ENCODE data around the gene FAXC.
"Not testable (repeated sequence)": the region's sequence is repeated elsewhere in the genome, so short reads cannot be mapped to it uniquely, and the experiment has no call there.

FAXC gene

DNA sequence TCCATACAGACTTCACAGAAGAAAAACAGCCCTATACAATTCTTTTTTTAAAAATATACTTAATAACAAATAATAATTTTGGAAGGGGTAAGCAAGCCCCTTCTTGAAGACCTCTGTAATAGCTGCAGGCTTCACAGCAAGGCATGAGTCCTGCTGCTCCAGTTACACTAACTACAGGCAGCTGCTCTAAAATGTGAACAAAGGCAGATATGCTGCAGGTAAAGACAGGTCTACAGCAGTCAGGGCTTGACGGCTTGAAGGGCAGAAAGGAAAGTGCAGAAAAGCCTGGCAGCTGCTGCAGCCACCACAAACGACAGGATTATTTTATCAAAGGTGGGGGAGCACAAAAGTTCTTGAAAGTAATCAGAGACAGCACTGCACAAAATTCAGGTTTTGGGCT is 11.3 kb downstream of the FAXC start:
- DNase-seq, result no peak

DNA sequence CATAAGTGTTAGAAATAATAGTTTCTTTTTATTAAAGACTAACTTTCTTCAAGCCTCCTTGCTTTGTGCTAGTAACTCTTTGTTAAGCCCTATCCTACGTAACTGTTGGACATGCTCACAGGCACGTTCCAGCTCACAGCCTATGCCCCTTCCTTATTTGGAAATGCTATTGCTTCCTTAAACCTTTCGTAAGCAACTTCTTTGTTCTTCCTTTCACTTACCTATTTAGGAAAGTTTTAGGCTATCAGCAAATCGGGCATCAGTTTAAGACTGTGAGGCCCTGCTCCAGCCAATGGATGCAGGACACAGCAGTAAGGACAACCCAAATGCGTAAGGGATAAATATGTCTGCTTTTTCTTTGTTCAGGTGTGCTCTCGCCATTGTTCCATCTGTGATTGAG is 14.2 kb downstream of the FAXC start:
- not testable (repeated sequence) for DNase-seq

DNA sequence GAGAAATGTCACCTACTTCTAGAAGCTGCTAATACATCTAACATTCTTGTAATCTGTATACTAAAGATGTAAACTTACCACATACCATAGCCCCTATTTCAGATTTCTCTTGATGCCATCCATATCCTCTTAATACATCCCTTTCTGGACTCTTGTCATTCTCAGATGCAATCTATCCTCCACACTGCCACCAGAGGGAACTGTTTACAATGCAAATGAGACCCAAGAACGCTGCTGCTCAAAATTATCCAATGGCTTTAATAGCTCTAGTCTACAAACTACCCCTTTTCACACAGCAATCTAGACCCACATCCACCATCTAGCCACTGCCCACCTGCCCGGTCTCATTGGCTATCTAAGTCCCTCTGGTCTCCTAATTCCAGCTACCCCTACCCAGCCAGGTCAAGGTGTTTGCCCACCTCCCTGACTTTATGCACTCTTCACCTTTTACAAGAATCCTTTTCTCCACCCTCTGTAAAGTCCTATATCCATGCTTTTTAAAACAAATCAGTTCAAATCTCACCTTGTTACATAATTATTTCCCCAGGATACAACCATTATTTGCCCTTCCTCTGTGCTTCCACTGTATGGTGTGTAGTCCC is 14.8 kb downstream of the FAXC start:
- peak; percentile 58 for DNase-seq

- no peak for DNase-seq
Observed at GRCh38 chr6:99333068-99333467, 16.4 kb downstream of the FAXC start.

DNA sequence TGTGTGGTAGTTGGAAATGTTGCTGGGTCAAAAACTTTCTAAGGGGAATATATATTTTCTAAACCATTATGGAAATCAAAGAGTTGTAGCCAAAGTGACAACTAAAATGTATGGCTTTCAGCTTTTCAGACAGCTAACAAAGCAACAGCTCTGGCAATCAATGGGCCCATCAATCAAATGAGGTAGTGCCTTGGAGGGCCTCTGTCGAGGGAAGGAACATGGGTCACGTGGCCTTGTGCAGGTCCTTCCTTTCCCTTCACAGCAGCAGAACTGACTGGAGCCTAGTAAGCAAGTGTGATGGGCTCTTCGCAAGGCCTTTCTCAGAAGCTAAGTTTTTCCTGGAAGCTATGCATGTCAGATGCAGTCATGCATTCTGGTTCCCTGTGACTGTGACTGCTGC is 17.9 kb downstream of the FAXC start:
- DNase-seq, result no peak

GRCh38 chr6:99330159-99330558 is 19.3 kb downstream of the FAXC start:
- peak; percentile 40 for DNase-seq

DNA sequence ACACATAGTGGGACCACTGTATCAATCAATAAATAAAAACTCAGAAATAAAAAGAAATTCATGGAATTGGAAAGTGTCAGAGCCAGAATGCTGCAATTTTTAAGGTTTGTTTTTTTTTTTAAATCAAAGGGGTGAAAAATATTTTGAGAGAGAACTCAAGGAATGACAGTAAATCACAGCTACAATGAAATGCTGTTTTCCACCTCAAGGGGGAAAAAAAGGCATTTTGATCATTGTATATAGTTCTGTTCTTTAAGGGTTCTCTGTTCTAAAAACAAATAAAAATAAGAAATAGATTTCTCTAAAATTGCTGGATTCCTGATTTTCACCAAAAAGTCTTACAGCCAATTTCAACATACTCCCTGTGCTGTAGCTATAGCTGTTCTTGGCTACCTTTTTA is 24.5 kb downstream of the FAXC start:
- no peak for DNase-seq

GRCh38 chr6:99318566-99318965 is 30.9 kb downstream of the FAXC start:
- DNase-seq, result no peak

DNA sequence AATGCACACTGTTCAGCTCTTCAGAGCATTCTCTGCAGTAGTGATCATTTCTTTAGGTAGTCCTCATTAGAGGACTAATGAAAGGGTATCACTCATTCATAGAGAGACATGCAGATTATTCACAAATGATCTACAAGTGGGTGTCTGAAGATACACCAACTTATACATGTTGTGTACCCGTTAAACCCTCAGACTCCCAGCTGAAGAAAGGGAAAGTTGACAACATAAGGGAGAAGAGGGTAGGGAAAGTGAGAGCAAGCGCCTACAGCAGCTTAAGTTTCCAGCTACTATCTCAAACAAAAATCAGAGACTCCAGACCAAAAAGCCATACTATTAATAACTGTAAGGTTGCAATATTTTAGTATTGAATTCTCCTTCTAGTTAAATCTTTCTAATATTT is 37.1 kb downstream of the FAXC start:
- no peak for DNase-seq

DNA sequence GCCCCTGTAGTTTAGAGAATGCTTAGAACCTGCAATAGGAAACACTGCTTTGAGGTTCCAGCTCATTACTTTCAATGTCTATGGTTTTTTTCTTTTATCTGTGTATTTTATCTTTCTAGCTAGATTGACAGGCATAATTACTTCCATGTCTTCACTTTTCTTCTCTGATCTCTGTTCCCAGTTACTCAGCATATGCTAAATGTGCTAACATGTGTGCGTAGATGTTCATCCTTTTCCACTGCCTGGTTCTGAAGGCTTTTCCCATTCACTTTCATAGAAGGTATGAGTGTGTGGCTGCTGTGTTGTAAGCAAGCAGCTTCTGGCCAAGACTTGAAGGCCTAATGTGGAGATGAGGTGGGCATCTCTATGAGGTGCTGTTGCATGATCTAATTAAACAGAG is 38.9 kb downstream of the FAXC start:
- DNase-seq, result no peak

- DNase-seq, result no peak
Observed at GRCh38 chr6:99309557-99309956, 39.9 kb downstream of the FAXC start.

DNA sequence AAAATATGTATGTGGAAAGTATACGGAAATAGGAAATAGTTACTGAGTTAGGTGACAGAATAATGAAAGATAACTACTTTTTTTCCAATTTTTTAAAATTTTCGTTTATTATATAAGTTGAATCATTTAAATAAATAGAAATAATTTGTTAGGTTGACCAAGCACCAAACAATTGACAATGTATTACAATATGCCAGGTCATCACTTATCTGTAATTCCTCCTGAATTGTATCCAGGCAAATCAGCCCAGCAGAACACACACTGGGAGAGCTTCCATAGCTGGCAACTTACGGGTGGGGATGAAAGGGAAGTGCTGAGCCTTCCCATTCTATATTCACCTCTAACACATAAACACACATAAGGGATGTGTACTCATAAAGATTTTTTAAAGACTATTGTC is 40.7 kb downstream of the FAXC start:
- DNase-seq, result no peak

GRCh38 chr6:99307295-99307907 is 42.1 kb downstream of the FAXC start:
- DNase-seq, result no peak

- DNase-seq, result no peak
Observed at GRCh38 chr6:99306341-99306740, 43.1 kb downstream of the FAXC start.

DNA sequence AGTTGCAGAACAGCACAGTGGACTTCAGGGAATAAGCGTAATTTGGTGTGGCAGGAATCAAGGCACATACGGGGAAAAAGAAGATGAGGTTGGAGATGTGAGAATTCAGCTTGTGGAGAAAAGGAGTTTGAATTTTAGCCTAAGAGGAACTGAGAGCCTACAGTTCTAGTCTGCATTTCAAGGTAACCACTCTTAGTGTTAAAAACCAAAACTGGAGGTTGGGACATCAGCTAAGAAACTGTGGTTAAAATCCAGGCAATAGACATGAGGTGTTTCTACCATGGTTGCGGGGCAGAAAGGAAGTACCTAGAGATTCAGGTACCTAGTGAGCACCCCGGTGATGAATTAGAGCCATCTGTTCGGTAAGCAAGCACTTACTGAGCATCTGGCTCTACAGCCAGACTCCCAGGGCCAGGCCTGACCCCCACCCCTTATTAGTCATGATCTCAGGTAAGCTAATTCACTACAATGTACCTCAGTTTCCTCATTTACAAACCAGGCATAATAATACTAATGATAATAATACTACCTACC is 44.4 kb downstream of the FAXC start:
- DNase-seq, result no peak

DNA sequence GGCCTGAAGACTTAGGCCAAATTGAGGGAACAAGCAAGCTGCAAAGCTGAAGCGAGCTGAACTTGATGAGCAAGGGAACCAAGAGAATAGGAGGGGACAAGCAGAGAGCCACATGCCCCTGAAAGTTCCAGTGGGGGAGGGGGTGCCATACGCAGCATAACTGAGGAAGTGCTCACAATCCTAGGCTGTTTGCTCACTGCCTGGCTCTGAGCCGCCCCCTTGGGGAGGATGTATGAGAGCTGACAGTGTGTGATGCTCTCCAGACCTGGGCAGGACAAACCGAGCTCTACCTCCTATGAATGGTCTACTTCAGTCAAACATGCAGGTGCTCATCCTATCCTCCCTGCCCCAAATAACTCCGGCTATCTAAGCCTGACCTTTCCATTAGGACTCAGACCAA is 52.1 kb downstream of the FAXC start:
- DNase-seq, result no peak

- DNase-seq, result no peak
Observed at GRCh38 chr6:99297006-99297405, 52.5 kb downstream of the FAXC start.

GRCh38 chr6:99296261-99296660 is 53.2 kb downstream of the FAXC start:
- DNase-seq, result no peak

- DNase-seq, result no peak
Observed at GRCh38 chr6:99295276-99295675, 54.2 kb downstream of the FAXC start.

GRCh38 chr6:99294786-99295185 is 54.7 kb downstream of the FAXC start:
- DNase-seq, result no peak

- no peak for DNase-seq
Observed at GRCh38 chr6:99289701-99290100, 59.8 kb downstream of the FAXC start.

GRCh38 chr6:99288668-99289067 is 60.8 kb downstream of the FAXC start:
- no peak for DNase-seq

DNA sequence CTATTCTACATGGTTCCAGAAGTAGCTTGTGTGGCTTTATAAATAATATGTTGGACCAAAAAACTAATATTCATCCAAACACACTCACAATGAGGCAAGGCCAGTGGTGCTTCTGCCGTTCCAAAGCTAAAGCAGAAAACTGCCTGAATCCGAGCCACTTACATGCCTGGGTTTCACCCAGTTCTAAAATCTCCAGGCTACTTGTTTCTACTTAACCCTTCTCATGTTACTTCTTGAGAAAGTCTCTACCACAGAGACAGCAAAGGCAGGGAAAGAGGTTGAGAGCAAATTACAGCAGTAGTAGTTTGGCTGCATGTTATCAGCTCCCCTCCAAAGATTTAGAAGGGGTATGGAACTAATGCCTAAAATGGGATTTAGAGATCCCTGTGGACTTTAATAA is 62.0 kb downstream of the FAXC start:
- no peak for DNase-seq

DNA sequence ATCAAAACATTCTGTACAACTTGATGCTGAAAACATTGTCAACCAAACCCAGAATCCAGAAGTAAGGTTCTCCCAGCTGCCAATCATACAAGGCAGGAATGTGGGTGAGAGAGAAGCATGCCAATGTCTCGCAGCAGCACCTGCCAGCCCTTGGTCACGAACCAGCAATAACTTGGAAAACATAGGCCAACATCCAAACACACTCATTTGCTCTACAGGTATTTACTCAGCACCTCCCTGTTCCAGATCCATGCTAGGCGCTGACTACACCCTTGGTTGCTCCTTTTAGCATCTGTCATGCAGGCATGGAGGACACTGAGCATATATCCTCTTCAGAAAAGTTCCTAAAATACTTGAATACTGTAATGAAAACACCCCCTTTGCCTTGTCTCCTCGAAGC is 63.6 kb downstream of the FAXC start:
- no peak for DNase-seq

DNA sequence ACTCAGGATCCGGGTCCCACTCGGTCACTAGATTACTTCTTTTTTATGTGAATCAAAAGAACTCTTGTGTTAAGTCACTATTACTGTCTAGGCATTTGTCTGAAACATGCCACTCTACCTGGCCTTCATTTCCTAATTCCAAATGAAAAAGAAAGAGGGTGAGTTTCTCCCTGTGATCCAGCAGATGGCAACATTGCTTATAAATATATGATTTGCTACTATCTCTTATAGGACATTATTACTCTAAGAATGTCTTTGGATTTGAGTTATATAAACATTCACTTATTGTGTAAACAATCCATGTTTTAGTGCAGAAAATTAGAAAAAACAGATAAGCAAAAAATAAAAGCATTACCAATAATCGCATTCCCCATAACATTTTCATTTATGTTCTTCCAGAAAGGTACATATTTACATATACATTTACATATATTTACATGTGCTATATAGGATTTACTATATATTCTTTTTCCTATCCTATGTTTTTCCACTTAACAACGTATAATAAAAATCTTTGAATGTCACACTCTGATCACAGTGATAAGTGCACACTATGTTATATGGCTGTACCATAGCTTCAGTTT is 66.9 kb downstream of the FAXC start:
- DNase-seq, result peak; percentile 12
